Neural cell (in vitro differentiated cells): ENCODE results near the gene ADAT1. TPM values are rescaled to one million over a fixed set of nuclear protein-coding genes. Genes with fewer than 3 reads are reported as not detected.
A peak's percentile ranks its signal among the peaks of the same experiment; 100 is the strongest.

Experiments used
- H2AFZ ChIP-seq: fragments of 200-600, 300-800 bp; sonication (generic), shearing (Covaris generic); 2 replicates; pipeline ENCODE4 v1.6.0; 2014; ENCODE audit warnings: low read depth, mild to moderate bottlenecking, antibody characterized with exemption, low read length, moderate library complexity
- H3F3A ChIP-seq: fragments of 200-600 bp; shearing (Covaris generic); 2 replicates; pipeline ENCODE4 v1.6.1; 2016; ENCODE audit warnings: mild to moderate bottlenecking, moderate library complexity, mixed read lengths, antibody characterized with exemption, low read length; ENCODE audit not compliant: insufficient read depth, poor library complexity, severe bottlenecking
- H3K27ac ChIP-seq: fragments of 200-600, 300-800 bp; sonication (generic), shearing (Covaris generic); 2 replicates; pipeline ENCODE4 v1.5.1; 2014; ENCODE audit warnings: mild to moderate bottlenecking, low read length, moderate library complexity
- H3K27me3 ChIP-seq: fragments of 300-800, 200-600 bp; sonication (generic), shearing (Covaris generic); 2 replicates; pipeline ENCODE4 v1.6.0; 2014; ENCODE audit warnings: mild to moderate bottlenecking, low read depth, low read length, moderate library complexity; ENCODE audit not compliant: insufficient read depth
- H3K36me3 ChIP-seq: fragments of 300-800, 200-600 bp; sonication (generic), shearing (Covaris generic); 2 replicates; pipeline ENCODE4 v1.5.1; 2014; ENCODE audit warnings: mild to moderate bottlenecking, antibody characterized with exemption, low read length, moderate library complexity; ENCODE audit not compliant: insufficient read depth
- H3K4me2 ChIP-seq: fragments of 300-800, 200-600 bp; sonication (generic), shearing (Covaris generic); 2 replicates; pipeline ENCODE4 v1.6.0; 2014; ENCODE audit warnings: mild to moderate bottlenecking, low read length
- H3K4me3 ChIP-seq: fragments of 300-800, 200-600 bp; sonication (generic), shearing (Covaris generic); 2 replicates; pipeline ENCODE4 v1.5.1; 2014; ENCODE audit warnings: mild to moderate bottlenecking, low read length, moderate library complexity
- H3K79me2 ChIP-seq: fragments of 200-600 bp; shearing (Covaris generic); replicated peaks from 2 replicates; pipeline ENCODE4 v1.6.0; 2014; ENCODE audit warnings: mild to moderate bottlenecking, low read length, moderate library complexity; ENCODE audit not compliant: insufficient read depth
- H3K9ac ChIP-seq: fragments of 300-800, 200-600 bp; sonication (generic), shearing (Covaris generic); 2 replicates; pipeline ENCODE4 v1.6.1; 2016; ENCODE audit warnings: mild to moderate bottlenecking, low read length, mixed read lengths
- H3K9me2 ChIP-seq: fragments of 200-600 bp; shearing (Covaris generic); 2 replicates; pipeline ENCODE4 v1.6.1; 2016; ENCODE audit warnings: mild to moderate bottlenecking, low read length, mixed read lengths; ENCODE audit not compliant: insufficient read depth
- H3K9me3 ChIP-seq: fragments of 200-600, 300-800 bp; sonication (generic), shearing (Covaris generic); 2 replicates; pipeline ENCODE4 v1.6.1; 2016; ENCODE audit warnings: mild to moderate bottlenecking, mixed run types, low read length, moderate library complexity, mixed read lengths
- H4K20me1 ChIP-seq: fragments of 200-600 bp; shearing (Covaris generic); 2 replicates; pipeline ENCODE4 v1.6.1; 2016; ENCODE audit warnings: mild to moderate bottlenecking, mixed run types; ENCODE audit not compliant: insufficient read depth
- CTCF ChIP-seq: fragments of 450-650 bp; IDR thresholded peaks from 2 replicates; pipeline ENCODE4 v1.5.1; 2014; ENCODE audit warnings: antibody characterized with exemption, mild to moderate bottlenecking, moderate library complexity; ENCODE audit not compliant: poor library complexity, severe bottlenecking
- EP300 ChIP-seq: fragments of 450-650 bp; conservative IDR thresholded peaks from 2 replicates; pipeline ENCODE4 v1.6.1; 2014; ENCODE audit warnings: antibody characterized with exemption, mild to moderate bottlenecking, moderate library complexity; ENCODE audit not compliant: poor library complexity, severe bottlenecking
- EZH2 ChIP-seq: fragments of 200-600, 300-800 bp; shearing (Covaris generic), sonication (generic); IDR thresholded peaks from 2 replicates; pipeline ENCODE4 v1.6.1; 2014; ENCODE audit warnings: antibody characterized with exemption, low read length, borderline replicate concordance, mild to moderate bottlenecking; ENCODE audit not compliant: insufficient read depth, poor library complexity, severe bottlenecking
- MXI1 ChIP-seq: fragments of 450-650 bp; conservative IDR thresholded peaks from 2 replicates; pipeline ENCODE4 v1.6.1; 2014; ENCODE audit warnings: antibody characterized with exemption, mild to moderate bottlenecking; ENCODE audit not compliant: poor library complexity, severe bottlenecking
- POLR2AphosphoS5 ChIP-seq: IDR thresholded peaks from 2 replicates; pipeline ENCODE4 v1.6.1; 2012
- RAD21 ChIP-seq: fragments of 450-650 bp; conservative IDR thresholded peaks from 2 replicates; pipeline ENCODE4 v1.6.1; 2014; ENCODE audit warnings: antibody characterized with exemption, mild to moderate bottlenecking, moderate library complexity
- SMC3 ChIP-seq: fragments of 450-650 bp; conservative IDR thresholded peaks from 2 replicates; pipeline ENCODE4 v1.6.1; 2014; ENCODE audit warnings: antibody characterized with exemption, mild to moderate bottlenecking, moderate library complexity; ENCODE audit not compliant: poor library complexity
- TAF1 ChIP-seq: IDR thresholded peaks from 2 replicates; pipeline ENCODE4 v1.6.1; 2012; ENCODE audit warnings: low read depth
- polyA plus RNA-seq: library from polyadenylated mRNA; depleted of rRNA; stranded (reverse); fragments of >200 nt; gene quantifications from 2 replicates; pipeline ENCODE4 v1.2.3, GENCODE V29; 2014
- TF ChIP-seq, protein P1 (sequence below): IDR thresholded peaks from 2 replicates; pipeline ENCODE4 v1.6.1; 2012; ENCODE audit warnings: borderline replicate concordance

The ADAT1 gene
- polyA plus RNA-seq, 1 donor from 2014 or later, result 62.8 TPM

GRCh38 chr16:75658175-75658574 lies 35.1 kb upstream of the ADAT1 start:
- peaks cover 23% of the 10 kb centered on the region for H3K79me2 ChIP-seq
- H3F3A ChIP-seq, result no peaks in the 10 kb centered on the region
- H3K9ac ChIP-seq, result no peak overlapping the region
- no peak overlapping the region for H3K27ac ChIP-seq
- no peaks in the 10 kb centered on the region for H3K27me3 ChIP-seq
- no peak overlapping the region for H3K4me3 ChIP-seq
- TF ChIP-seq EP300 (no peak), POLR2AphosphoS5 (no peak), SMC3 (no peak), TAF1 (no peak), CTCF (no peak), MXI1 (no peak), EZH2 (no peak), RAD21 (no peak)
- TF ChIP-seq, protein P1, sequence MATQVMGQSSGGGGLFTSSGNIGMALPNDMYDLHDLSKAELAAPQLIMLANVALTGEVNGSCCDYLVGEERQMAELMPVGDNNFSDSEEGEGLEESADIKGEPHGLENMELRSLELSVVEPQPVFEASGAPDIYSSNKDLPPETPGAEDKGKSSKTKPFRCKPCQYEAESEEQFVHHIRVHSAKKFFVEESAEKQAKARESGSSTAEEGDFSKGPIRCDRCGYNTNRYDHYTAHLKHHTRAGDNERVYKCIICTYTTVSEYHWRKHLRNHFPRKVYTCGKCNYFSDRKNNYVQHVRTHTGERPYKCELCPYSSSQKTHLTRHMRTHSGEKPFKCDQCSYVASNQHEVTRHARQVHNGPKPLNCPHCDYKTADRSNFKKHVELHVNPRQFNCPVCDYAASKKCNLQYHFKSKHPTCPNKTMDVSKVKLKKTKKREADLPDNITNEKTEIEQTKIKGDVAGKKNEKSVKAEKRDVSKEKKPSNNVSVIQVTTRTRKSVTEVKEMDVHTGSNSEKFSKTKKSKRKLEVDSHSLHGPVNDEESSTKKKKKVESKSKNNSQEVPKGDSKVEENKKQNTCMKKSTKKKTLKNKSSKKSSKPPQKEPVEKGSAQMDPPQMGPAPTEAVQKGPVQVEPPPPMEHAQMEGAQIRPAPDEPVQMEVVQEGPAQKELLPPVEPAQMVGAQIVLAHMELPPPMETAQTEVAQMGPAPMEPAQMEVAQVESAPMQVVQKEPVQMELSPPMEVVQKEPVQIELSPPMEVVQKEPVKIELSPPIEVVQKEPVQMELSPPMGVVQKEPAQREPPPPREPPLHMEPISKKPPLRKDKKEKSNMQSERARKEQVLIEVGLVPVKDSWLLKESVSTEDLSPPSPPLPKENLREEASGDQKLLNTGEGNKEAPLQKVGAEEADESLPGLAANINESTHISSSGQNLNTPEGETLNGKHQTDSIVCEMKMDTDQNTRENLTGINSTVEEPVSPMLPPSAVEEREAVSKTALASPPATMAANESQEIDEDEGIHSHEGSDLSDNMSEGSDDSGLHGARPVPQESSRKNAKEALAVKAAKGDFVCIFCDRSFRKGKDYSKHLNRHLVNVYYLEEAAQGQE, result no peak
- no peak overlapping the region for H2AFZ ChIP-seq
- H3K9me3 ChIP-seq, result no peaks in the 10 kb centered on the region
- no peaks in the 10 kb centered on the region for H3K9me2 ChIP-seq
- H4K20me1 ChIP-seq, result peaks cover 4% of the 10 kb centered on the region
- no peak overlapping the region for H3K4me2 ChIP-seq
- H3K36me3 ChIP-seq, result peaks cover 7% of the 10 kb centered on the region

- no peak overlapping the region for H3K4me2 ChIP-seq
- no peak overlapping the region for H3K9ac ChIP-seq
- H3K9me2 ChIP-seq, result no peaks in the 10 kb centered on the region
- TF ChIP-seq CTCF (no peak), EP300 (no peak), POLR2AphosphoS5 (no peak), TAF1 (no peak), SMC3 (no peak), MXI1 (no peak), EZH2 (no peak)
- TF ChIP-seq, protein P1, result no peak
- H4K20me1 ChIP-seq, result peaks cover 26% of the 10 kb centered on the region
- no peak overlapping the region for H3K27ac ChIP-seq
- H3K36me3 ChIP-seq, result peaks cover 7% of the 10 kb centered on the region
- H3K4me3 ChIP-seq, result peak overlapping the region; percentile 87
- no peaks in the 10 kb centered on the region for H3K9me3 ChIP-seq
- H3F3A ChIP-seq, result peaks cover 3% of the 10 kb centered on the region
- H3K27me3 ChIP-seq, result no peaks in the 10 kb centered on the region
- peaks cover 65% of the 10 kb centered on the region for H3K79me2 ChIP-seq
- no peak overlapping the region for H2AFZ ChIP-seq
Measured at GRCh38 chr16:75653922-75654321, 30.8 kb upstream of the ADAT1 start.
